Activated CD8-positive, alpha-beta memory T cell treated with anti-CD3 and anti-CD28 coated beads, Interleukin-2, amount 10 ng/mL, durations not matched to agents 7 days and 5 days (primary cell): Measurements from ENCODE around the gene NKAP. TPM values are rescaled to one million over a fixed set of nuclear protein-coding genes. Genes with fewer than 3 reads are reported as not detected.
A peak's percentile ranks its signal among the peaks of the same experiment; 100 is the strongest.

ENCODE experiments used
- ATAC-seq: fragments of 150-1000 bp; cut with Tn5 transposase; one replicate; pipeline ENCODE4 v1.10.0; 2021; ENCODE audit warnings: moderate library complexity
- CTCF ChIA-PET: fragments of 350-600 bp; sonication (Branson Sonifier 250); formaldehyde crosslinking; loops from one replicate; lab custom pipeline; 2021; ENCODE audit warnings: antibody characterized with exemption; lab: Charles Lee
- DNase-seq: peaks from one replicate; pipeline ENCODE4 v3.0.0-alpha.2; 2020
- H3K27ac Mint-ChIP-seq: one replicate; pipeline ENCODE4 v1.8.0; 2021; ENCODE audit warnings: mild to moderate bottlenecking, mixed read lengths
- H3K27me3 Mint-ChIP-seq: one replicate; pipeline ENCODE4 v1.8.0; 2021; ENCODE audit warnings: mixed read lengths
- H3K36me3 Mint-ChIP-seq: one replicate; pipeline ENCODE4 v1.8.0; 2021; ENCODE audit warnings: mild to moderate bottlenecking, mixed read lengths
- H3K4me1 Mint-ChIP-seq: one replicate; pipeline ENCODE4 v1.8.0; 2021; ENCODE audit warnings: mixed read lengths
- H3K4me3 Mint-ChIP-seq: one replicate; pipeline ENCODE4 v1.8.0; 2021; ENCODE audit warnings: mild to moderate bottlenecking, moderate library complexity, mixed read lengths
- H3K9me3 Mint-ChIP-seq: one replicate; pipeline ENCODE4 v1.8.0; 2022; ENCODE audit warnings: low read depth, mixed read lengths
- total RNA-seq, 2 experiments: library from RNA; stranded (reverse); gene quantifications; one replicate each; pipeline ENCODE4 v1.2.3, GENCODE V29; 2021

Gene NKAP
- total RNA-seq, 2 experiments from 2014 or later, result 8.1 to 10.4 TPM

DNA sequence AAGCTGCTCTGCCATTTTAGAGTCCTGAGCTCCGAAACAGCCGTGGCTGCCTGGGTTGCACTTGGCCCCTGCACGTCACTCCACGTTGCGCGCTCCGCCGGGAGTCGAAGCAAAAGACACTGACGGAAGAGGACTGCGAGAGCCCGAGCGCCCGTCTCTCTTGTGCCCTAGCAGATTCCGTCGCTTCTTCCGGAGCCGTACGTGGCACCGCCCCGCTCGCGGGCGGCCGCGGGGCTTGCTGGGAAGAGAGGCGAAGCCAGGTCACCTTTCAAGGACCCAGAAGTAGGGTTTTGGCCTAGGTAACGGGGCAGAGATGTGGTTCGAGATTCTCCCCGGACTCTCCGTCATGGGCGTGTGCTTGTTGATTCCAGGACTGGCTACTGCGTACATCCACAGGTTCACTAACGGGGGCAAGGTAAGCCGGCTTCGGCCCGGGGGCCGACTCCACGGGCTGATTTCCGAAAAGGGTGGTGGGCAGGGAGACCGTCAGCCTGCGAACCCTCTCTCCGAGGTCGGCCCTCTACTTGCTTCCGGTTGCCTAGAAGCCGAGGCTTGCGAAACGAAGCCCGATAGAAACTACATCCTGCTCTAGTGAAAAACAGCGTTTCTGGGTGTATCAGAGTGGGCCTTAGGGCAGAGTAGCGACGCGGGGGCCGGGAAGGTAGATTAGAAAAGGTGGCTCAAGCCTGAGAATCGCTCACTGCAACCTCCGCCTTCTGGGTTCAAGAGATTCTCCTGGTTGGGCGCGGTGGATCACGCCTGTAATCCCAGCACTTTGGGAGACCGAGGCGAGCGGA lies 71.8 kb downstream of the NKAP start, which contains the start of the genes NDUFA1 and RNF113A:
NDUFA1 (plus strand) TSS at position 234 of the 797 bp plus-strand sequence; CDS start at position 314, 80 bp downstream.
RNF113A (minus strand) TSS at position 135 of the 797 bp plus-strand sequence; CDS start at position 15, 120 bp downstream.
- no peaks in the 10 kb centered on the region for H3K9me3 Mint-ChIP-seq

DNA sequence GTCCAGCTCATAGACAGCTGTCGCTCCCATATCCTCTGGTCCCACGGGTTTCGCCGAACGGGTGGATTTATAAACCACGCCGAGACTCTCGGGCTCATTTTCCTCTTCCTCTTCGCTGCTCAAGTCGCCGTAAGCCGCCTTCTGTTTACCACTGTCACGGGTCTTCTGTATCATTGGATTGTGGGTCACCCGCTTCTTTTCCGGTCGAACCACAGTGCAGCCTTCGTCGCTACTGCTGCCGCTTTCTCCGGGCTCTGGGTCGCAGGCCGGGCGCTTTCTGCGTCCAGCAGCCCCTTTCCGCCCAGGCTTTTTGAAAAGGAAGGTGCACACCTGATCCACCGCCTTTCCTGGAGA lies 72.3 kb downstream of the NKAP start:
- peaks cover 8% of the 10 kb centered on the region for H3K36me3 Mint-ChIP-seq
- DNase-seq (no peak), ATAC-seq (peak; percentile 51)
- peaks cover 14% of the 10 kb centered on the region for H3K4me1 Mint-ChIP-seq
- H3K9me3 Mint-ChIP-seq, result no peaks in the 10 kb centered on the region
- peak overlapping the region; percentile 100 for H3K4me3 Mint-ChIP-seq
- peak overlapping the region; percentile 100 for H3K27ac Mint-ChIP-seq
- CTCF ChIA-PET, result interaction anchor here (1.3 to 2.7 kb wide), 4 partner anchors 12 to 116 kb away, joined by 4 to 10 read pairs (median 6); partner anchors contain the start of gene RPL39
- H3K27me3 Mint-ChIP-seq, result no peaks in the 10 kb centered on the region

More for the DNA sequence above, 71.8 kb downstream of the NKAP start, which contains the start of the genes NDUFA1 and RNF113A:
- Mint-ChIP-seq H3K4me3 (peak within 1 kb of the TSS; percentile 100), H3K4me1 (peaks cover 14% of the 10 kb centered on the region), H3K36me3 (peaks cover 8% of the 10 kb centered on the region), H3K27ac (peak within 1 kb of the TSS; percentile 100), H3K27me3 (no peaks in the 10 kb centered on the region)
- peak; percentile 95 for ATAC-seq
- CTCF ChIA-PET, result interaction anchor here (2.0 to 2.7 kb wide), 3 partner anchors 12 to 81 kb away, joined by 4 to 10 read pairs (median 8); partner anchors contain the start of gene RPL39
- peak; percentile 92 for DNase-seq

Other genes starting within 250 kb of the NKAP start
- gene SOWAHD, start 185.2 kb downstream of the NKAP start, total RNA-seq, result 1 to 10 TPM; 2.1 to 4.7 TPM
- 1,000 to 10,000 TPM; 1,797 to 1,809 TPM for gene RPL39, start 152.1 kb downstream of the NKAP start, total RNA-seq
- 10 to 100 TPM; 11.3 to 12.8 TPM for gene UPF3B, start 90.8 kb downstream of the NKAP start, total RNA-seq
- 10 to 100 TPM; 32.2 to 32.5 TPM for gene RNF113A, start 72.0 kb downstream of the NKAP start, total RNA-seq
- gene NDUFA1, start 71.9 kb downstream of the NKAP start, total RNA-seq, result 100 to 1,000 TPM in 1 of 2 experiments, 10 to 100 TPM in 1; 93.2 to 102 TPM
- gene AKAP14, start 47.9 kb downstream of the NKAP start, total RNA-seq, result not detected
- gene RHOXF2B, start 133.9 kb upstream of the NKAP start, total RNA-seq, result not detected
- not detected for gene RHOXF1, start 172.2 kb upstream of the NKAP start, total RNA-seq
- gene RHOXF2, start 214.9 kb upstream of the NKAP start, total RNA-seq, result not detected